ENCODE results near the gene EPB41L4A.

- TF ChIP-seq CTCF (IDR thresholded peaks at IDR 0.05) (no peak), ZFX (IDR thresholded peaks at IDR 0.05; ENCODE audit: borderline replicate concordance) (no peak)
Measured at GRCh38 chr5:112221128-112221527, 197.9 kb downstream of the EPB41L4A start.
